NCI-H2227 (cell line): ENCODE measurements around the gene TOP3B.

Experiments
- DNase-seq: peaks from one replicate; lab custom pipeline; 2025; ENCODE audit not compliant: unreplicated experiment; lab: John Stamatoyannopoulos, UW

The TOP3B gene

GRCh38 chr22:21963286-21963685 lies 19.3 kb downstream of the TOP3B start:
- DNase-seq, result no peak

- DNase-seq, result no peak
These were observed 20.0 kb downstream of the TOP3B start for GRCh38 chr22:21962655-21962949.

- no peak for DNase-seq
These were observed 20.5 kb downstream of the TOP3B start for GRCh38 chr22:21961886-21962654.

GRCh38 chr22:21961127-21961867 lies 21.3 kb downstream of the TOP3B start:
- no peak for DNase-seq

GRCh38 chr22:21960200-21961126 lies 22.1 kb downstream of the TOP3B start:
- no peak for DNase-seq

GRCh38 chr22:21959274-21960074 lies 23.1 kb downstream of the TOP3B start:
- no peak for DNase-seq

GRCh38 chr22:21958360-21959273 lies 24.0 kb downstream of the TOP3B start:
- DNase-seq, result no peak

GRCh38 chr22:21952586-21953571 lies 29.7 kb downstream of the TOP3B start, which contains the start of gene PPM1F:
PPM1F (minus strand) TSS chr22:21952848; CDS start chr22:21946048, 6,800 bp downstream.
- peak; percentile 86 for DNase-seq

GRCh38 chr22:21951931-21952465 lies 30.6 kb downstream of the TOP3B start:
- DNase-seq, result peak; percentile 52

GRCh38 chr22:21951062-21951461 lies 31.5 kb downstream of the TOP3B start:
- DNase-seq, result no peak

GRCh38 chr22:21949948-21950347 lies 32.6 kb downstream of the TOP3B start:
- DNase-seq, result no peak

- DNase-seq, result no peak
These were observed 33.0 kb downstream of the TOP3B start for GRCh38 chr22:21949569-21949918.

GRCh38 chr22:21948824-21949568 lies 33.6 kb downstream of the TOP3B start:
- no peak for DNase-seq

- DNase-seq, result no peak
These were observed 34.2 kb downstream of the TOP3B start for GRCh38 chr22:21948390-21948789.

GRCh38 chr22:21947040-21948014 lies 35.3 kb downstream of the TOP3B start:
- peak; percentile 24 for DNase-seq

- no peak for DNase-seq
These were observed 36.2 kb downstream of the TOP3B start for GRCh38 chr22:21946262-21946925.
